Measurements from ENCODE around the gene PACS2.

GRCh38 chr14:105331575-105332349 lies 17.2 kb downstream of the PACS2 start:
- TF ChIP-seq EP300 (IDR thresholded peaks at IDR 0.05) (no peak), CTCF (IDR thresholded peaks at IDR 0.05) (no peak), POLR2A (IDR thresholded peaks at IDR 0.05) (no peak), POLR2AphosphoS5 (IDR thresholded peaks at IDR 0.05) (no peak)
